Posterior vena cava (tissue), 2 donors: ENCODE measurements around the gene NUDT19. TPM values are rescaled to one million over a fixed set of nuclear protein-coding genes. Genes with fewer than 3 reads are reported as not detected.

Experiments used
- DNase-seq: peaks from one replicate; pipeline ENCODE4 v3.0.0-alpha.2; 2020; ENCODE audit warnings: low spot score
- intact Hi-C, 2 donors: fragments of 100-400 bp; cut with DNase I; formaldehyde crosslinking; loops; one replicate each; pipeline versions ENCODE4 v1.14.1 to v1.14.2; 2022 to 2023
- total RNA-seq, 2 donors: library from RNA; stranded (reverse); fragmentation: NEBNext Ultra II Directional; extraction: Animal tissue kit (Norgen Biotek cat#: 25700); gene quantifications; one replicate each; pipeline ENCODE4 v1.2.1, GENCODE V29; 2021
- donor health status: DM: yes; HTN: yes; CAD: no.
- donor health status: DM: yes; HTN: yes; CAD: no.

The NUDT19 gene
- total RNA-seq, 2 donors from 2014 or later: 7.1 to 8.1 TPM

DNA sequence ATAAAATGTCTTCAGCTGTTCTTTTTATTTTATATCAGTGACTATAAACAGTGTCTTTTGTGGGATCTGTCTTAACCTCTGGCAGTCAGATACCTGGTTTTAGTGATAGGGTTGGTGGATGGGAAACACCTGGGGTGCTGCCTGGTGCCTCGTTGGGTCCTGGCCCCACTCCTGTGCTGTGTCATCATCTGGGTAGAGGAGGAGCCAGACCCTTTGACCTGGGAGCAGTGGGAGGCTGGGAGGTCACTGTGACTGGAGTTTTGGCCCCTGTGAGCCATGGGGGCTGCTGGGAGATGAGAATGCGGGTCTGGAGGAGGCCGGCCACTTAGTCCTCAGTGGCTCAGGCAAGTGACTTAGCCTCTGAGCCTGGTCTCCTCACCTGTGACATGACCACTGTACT lies 57.3 kb downstream of the NUDT19 start:
- intact Hi-C loops: no loop called here
- no peak for DNase-seq

DNA sequence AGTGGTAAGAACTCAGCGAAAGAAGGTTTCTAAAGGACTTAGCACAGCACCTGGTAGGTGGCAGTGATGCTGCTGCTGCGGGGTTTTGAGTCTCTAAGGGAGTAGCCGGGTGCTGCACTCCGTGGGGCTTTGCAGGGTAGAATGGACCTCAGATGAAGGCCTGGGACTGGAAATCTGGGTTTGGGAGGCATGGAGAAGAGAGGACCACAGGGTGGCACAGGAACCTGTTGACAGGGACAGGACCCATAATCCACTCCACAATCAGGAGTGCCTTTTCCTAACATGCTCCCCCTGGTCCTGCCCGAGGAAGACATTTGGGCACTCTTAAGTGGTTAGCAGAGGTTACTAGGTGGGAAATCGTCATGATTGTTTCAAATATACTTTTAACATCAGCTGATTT lies 57.7 kb downstream of the NUDT19 start:
- intact Hi-C loops: no loop called here
- DNase-seq: no peak

DNA sequence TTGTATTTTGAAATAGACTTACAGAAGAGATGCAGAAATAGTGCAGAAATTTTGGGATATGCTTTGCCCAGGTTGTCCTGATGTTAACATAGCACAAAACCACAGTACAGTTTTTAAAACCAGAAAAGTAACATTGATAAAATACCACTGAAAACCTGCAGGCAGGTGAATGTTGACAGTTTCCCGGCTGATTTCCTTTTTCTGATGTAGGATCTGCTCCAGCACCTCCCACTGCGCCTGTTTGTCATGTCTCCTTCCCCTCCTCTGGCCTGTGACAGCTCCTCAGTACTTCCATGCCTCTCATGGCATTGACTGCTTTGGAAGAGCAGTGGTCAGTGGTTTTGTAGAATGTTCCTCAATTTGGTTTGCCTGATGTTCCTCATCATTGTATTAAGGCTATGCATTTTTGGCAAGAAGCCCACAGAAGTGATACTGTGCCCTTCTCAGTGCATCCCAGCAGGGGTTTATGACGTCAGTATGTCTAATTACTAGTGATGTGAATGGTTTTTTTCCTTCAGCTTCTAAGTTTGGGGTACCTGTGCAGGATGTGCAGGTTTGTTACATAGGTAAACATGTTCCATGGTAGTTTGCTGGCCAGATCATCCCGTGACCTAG lies 58.9 kb downstream of the NUDT19 start:
- intact Hi-C loops: no loop called here
- no peak for DNase-seq

DNA sequence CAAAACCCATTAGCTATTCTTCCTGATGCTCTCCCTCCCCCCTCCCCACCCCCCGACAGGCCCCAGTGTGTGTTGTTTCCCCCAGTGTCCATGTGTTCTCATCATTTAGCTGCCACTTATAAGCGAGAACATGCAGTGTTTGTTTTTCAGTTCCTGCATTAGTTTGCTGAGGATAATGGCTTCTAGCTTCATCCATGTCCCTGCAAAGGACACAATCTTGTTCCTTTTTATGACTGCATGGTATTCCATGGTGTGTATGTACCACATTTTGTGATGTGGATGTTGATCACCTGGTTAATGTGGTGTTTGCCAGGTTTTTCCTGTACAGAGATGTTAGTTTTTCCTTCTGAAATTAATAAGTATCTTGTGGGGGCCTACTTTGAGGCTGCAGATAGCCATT lies 59.4 kb downstream of the NUDT19 start:
- intact Hi-C loops: no loop called here
- no peak for DNase-seq

DNA sequence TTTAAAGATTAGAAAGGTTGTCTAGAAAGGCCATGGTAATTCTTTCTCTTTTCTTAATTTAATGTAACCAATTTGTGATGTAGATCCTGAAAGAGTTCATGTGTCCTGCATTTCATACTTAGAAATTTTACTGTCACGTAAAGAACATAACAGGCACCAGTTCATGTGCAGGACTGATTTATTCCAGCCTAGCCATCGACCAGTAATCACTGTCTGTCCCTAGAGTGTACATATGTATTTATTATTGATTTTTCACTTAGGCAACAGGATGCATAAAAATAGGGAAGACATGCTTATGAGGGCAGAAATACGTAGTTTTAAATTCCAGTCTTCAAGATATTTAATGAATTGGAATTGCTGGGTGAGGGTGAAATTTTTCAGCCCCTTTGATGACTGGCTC lies 65.6 kb downstream of the NUDT19 start:
- intact Hi-C loops: no loop called here
- DNase-seq: no peak

Other genes starting within 250 kb of the NUDT19 start
- 100 to 1,000 TPM in 1 of 2 donors, 10 to 100 TPM in 1; 99.8 to 125 TPM for gene PDCD5, start 110.6 kb upstream of the NUDT19 start, total RNA-seq
- 10 to 100 TPM; 25.2 to 38.1 TPM for gene ANKRD27, start 16.6 kb upstream of the NUDT19 start, total RNA-seq
- under 1 TPM; 0.14 to 0.24 TPM for gene RGS9BP, start 16.0 kb upstream of the NUDT19 start, total RNA-seq
- gene TDRD12, start 27.9 kb downstream of the NUDT19 start, total RNA-seq: under 1 TPM; 0.24 to 0.65 TPM
- under 1 TPM in 1 of 2 donors, not detected in 1; 0.28 TPM for gene SLC7A9, start 177.9 kb downstream of the NUDT19 start, total RNA-seq